Fibroblast of skin of back (primary cell): ENCODE measurements around the gene MBOAT2.
"Not testable (repeated sequence)": the region's sequence is repeated elsewhere in the genome, so short reads cannot be mapped to it uniquely, and the experiment has no call there.

ENCODE experiments used
- DNase-seq: peaks from one replicate; pipeline ENCODE4 v3.0.0-alpha.2; 2013

MBOAT2 gene

DNA sequence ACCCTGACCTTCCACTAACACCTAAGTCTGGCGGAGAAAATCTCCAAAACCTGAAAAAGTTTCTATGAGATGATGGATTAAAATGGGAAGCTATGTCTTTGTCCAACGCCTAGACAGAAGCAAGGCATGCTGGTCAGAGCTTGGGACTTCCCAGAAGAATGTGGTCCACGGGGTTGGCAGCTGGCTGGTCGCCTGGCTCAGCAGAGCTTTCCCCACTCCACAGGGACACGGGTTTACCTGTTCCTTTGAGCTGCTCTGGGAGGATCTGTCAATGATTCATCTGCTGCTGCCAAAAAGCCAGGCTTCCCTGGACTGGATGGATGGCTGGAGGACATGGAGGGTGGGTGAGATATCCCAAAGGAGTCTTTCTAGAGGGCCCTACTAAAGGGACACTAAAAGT lies 10.8 kb downstream of the MBOAT2 start:
- DNase-seq = no peak

DNA sequence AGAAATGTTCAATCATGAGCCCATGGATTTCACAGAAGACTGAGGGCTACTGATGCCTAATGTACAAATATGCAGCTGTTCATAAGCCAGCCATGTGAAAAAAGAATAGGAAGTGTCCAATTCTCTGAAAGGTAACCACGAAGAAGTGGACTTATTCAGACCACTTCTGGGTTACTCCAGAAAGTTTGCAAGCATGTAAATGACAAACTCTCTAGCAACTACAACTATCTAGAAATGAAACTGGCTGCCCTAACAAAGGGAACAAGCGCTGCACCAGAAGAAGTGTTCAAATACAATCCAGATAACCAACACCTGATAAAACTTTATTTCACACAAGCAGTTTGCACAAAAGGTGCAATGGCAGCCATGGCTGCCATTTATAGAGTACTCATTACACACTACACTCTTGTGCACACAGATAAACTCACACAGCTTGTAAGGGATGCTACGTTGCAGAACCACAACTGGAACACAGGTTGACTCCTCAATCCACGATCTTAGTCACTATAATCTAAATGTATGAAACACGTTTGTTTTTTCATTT lies 13.9 kb downstream of the MBOAT2 start:
- no peak for DNase-seq

DNA sequence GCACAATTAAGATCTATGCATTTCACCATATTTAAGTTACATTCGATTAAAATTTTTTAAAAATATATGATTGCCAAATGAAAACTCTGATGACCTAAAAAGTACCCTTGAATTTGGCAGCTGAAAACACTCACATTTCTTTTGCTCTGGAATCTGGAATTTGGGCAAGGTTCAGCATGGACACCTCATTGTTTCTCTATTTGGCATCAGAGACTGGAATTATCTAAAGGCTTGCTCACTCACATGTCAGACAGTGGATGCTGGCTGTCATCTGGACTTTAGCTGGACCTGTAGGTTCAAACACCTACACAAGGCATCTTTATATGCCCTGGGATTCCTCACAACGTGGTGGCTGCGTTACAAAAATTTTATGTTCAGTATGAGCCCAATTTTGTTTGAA lies 16.1 kb downstream of the MBOAT2 start:
- peak; percentile 57 for DNase-seq

DNA sequence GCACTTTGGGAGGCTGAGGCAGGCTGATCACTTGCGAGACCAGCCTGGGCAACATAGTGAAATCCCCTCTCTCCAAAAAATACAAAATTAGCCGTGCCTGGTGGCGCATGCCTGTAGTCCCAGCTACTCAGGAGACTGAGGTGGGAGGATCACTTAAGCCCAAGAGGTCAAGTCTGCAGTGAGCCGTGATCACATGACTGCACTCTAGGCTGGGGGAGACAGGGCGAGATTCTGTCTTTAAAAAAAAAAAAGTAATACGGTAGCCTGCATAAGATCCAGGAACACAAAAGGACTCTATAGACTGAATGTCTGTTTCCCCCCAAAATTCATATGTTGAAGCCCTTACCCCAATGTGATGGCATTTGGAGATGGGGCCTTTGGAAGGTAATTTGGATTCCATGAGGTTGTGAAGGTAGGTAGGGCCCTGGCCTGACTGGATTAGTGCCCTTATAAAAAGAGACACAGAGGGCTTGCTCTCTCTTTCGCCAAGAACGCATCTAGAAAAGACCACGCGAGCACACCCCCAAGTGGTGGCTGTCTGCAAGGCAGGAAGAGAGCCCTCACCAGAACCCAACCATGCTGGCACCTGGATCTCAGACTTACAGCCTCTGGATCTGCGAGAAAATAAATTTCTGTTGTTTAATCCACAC lies 17.0 kb downstream of the MBOAT2 start:
- DNase-seq = peak; percentile 21

DNA sequence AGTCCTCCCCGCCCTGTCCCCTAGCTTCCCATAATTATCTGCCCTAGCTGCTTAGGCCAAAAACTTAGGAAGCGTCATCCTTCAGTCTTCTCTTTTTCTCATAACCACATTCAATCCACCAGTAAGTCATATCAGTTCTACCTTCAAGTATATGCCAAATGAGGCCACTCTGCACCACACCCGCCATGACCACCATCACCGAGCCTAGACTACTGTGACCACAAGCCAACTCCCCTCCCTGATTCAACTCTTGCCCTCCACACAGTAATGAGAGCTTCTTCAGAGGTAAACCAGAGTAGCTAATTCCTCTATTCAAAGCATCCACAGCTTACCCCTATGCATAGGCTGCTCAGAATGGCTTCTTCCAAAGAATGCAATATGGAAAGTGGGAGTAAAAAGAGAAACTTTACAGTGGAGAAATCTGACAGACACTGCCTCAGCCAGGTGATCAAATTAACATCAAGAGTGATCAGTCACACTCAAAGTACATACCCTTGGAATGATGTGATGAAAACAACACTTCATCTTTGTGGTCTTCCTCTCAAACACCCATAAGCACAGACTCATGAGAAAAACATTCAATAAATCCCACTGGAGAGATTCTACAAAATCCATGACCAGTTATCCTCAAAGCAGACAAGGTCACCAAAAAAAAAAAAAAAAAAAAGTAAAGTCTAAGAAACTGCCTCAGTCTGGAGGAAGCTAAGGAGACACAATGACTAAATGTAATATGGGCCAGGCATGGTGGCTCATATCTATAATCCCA lies 17.7 kb downstream of the MBOAT2 start:
- DNase-seq = peak; percentile 88

DNA sequence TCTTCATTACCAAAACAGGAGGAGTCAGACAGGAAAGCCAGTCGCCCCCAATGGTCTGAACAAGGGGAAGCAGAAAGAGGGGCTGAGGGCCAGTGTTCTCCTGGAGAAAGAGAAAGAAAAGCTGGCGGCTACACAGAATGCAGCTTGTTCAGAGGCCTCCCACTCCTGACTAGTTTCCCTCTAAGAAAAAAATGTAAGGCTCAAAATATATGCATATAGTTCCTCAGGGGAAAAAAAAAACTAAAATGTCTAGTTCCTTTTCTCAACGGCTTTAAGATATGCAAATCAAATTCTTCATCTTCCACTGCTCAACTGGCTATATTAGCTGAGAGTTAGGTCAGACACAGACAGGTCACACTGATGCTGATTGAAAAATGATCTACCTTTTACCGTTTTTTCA lies 18.6 kb downstream of the MBOAT2 start:
- peak; percentile 19 for DNase-seq

DNA sequence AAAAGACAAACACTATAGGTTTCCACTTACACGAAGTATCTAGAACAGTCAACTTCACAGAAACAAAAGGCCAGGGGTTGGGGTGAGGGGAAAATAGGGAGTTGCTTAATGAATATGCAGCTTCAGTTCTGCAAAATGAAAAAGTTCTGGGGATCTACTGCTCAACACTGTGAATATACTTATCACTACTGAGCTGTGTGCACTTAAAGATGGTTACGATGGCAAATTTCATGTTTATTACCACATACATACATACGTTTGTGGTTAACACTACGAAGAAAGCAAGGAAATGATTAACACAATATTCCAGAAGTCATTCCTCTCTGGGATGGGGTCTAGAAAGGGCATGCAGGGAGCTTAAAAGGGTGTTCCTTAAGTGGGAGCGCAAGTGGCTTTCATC lies 19.3 kb downstream of the MBOAT2 start:
- peak; percentile 46 for DNase-seq

DNA sequence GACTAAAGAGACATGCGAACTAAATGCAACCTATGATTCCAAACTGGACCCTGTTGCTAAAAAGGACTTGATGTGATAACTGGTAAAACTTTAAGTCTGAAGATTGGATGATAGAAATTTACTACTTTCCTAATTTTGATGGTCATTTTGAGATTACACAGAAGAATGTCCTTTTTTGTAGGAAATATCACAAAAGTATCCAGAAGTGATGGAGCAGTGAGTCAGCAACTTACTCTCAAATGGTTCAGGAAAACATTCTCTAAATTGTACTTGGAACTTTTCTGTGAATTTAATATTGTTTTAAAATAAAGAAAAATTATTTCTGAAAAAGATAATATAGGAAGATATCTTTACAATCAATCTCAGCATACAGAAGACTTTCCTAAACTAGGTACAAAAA lies 19.9 kb downstream of the MBOAT2 start:
- DNase-seq = peak; percentile 16

DNA sequence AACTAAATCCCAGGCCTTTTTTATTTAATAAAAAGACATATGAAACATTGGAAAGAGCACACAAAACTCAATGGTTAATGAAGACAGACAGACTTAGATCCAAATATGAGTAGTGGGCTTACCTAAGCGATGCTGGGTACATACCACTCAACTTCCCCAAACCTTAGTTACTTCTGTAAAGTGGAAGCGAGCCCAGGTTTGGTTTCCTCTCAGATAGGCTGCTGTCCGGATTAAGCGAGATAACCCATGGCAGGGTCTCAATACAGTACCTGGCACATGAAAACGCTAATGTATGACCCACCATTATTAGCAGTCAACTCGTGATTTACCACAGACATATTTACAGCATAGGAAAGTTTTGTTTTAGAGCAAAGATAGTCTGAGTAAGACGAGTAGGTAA lies 21.6 kb downstream of the MBOAT2 start:
- DNase-seq = no peak

DNA sequence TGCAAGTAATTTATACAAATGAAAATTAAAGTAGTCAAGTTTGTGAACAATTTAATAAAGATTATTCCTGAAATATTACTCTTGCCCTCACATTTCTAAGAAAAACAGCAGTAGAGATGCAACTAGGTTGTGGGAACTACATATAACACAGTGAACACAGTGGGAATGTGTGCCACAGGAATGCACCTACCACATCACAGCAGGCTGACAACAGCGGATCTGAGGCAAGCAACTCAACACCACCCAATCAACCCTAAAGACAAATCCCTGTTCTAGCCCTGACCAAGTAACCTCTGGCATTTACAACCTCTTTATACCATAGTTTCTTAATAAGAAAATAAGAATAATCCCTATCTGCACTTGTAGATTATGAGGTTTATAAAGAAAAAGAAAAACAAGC lies 23.4 kb downstream of the MBOAT2 start:
- peak; percentile 73 for DNase-seq

DNA sequence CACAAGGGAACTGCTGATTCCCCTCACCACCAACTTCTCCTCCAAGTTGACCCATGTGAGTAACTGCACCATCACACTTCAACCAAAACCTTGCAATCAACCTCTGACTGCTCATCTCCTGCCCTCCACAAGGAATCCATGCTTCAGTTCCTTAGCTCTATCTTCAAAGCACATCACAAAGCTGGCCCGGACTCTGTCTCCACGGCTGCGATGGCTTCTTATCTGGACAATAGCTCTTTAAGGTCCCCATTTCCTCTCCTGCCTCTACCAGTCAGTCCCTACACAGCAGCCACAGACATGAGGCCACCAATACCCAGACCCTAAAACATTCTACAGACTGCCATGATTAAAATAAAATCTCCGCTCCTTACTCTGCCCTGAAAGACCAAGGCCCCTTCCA lies 25.7 kb downstream of the MBOAT2 start:
- DNase-seq = no peak

DNA sequence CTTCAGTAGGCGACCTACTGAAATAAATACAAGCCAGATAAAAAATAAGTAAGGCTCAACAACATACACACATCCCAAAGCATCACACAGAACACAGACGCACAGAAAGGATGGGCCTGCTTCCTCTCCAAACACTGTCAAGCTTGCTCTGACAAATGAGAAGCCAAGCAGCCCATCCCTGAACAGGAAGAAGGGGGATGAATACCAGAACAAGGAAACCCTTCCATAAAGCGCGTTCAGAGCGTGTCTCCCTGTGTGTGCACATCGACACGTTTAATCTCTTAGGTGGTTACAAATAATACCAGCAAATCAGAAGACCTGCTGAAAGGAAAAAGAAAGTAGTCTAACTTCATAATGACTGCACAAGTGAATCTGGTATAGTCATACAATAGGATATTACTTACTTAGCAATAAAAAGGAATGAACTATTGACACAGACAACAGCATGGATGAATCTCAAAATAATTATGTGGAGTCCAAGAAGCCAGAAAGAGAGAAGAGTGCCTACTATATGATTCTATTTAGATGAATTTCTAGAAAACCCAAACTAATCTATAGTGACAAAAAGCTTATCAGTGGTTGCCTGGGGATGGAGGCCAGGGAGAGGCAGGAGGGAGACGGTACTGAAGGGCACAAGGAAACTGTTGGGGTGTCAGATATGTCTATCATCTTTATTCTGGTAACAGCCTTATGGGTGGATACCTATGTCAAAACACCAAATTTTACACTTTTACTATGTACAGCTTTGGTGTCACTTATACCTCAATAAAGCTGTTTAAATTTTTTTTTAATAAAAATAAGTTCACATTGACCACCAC lies 26.8 kb downstream of the MBOAT2 start:
- DNase-seq = peak; percentile 26

DNA sequence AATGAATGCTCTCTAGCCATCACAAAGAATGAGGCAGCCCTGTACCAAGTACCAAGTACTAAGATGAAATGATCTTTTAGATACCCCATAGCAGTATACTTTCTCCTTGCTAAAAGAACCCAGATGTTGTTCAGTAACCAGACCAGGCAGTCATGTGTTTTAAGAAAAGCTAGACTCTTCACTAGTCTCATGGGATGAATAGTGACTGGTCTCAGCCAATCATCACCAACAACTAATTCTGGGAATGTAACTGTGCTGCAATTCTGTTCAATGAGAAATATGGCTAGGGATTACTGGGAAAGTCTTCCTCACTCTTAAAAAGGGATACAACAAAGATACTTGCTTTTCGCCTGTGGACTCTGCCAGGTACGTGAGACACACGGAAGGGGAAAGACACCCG lies 29.5 kb downstream of the MBOAT2 start:
- DNase-seq = no peak

DNA sequence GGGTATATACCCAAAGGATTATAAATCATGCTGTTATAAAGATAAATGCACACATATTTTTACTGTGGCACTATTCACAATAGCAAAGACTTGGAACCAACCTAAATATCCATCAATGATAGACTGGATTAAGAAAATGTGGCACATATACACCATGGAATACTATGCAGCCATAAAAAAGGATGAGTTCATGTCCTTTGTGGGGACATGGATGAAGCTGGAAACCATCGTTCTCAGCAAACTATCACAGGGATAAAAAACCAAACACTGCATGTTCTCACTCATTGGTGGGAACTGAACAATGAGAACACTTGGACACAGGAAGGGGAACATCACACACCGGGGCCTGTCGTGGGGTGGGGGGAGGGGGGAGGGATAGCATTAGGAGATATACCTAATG lies 30.5 kb downstream of the MBOAT2 start:
- DNase-seq = not testable (repeated sequence)

DNA sequence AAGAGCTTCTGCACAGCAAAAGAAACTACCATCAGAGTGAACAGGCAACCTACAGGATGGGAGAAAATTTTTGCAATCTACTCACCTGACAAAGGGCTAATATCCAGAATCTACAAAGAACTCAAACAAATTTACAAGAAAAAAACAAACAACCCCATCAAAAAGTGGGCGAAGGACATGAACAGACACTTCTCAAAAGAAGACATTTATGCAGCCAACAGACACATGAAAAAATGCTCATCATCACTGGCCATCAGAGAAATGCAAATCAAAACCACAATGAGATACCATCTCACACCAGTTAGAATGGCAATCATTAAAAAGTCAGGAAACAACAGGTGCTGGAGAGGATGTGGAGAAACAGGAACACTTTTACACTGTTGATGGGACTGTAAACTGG lies 30.9 kb downstream of the MBOAT2 start:
- not testable (repeated sequence) for DNase-seq

DNA sequence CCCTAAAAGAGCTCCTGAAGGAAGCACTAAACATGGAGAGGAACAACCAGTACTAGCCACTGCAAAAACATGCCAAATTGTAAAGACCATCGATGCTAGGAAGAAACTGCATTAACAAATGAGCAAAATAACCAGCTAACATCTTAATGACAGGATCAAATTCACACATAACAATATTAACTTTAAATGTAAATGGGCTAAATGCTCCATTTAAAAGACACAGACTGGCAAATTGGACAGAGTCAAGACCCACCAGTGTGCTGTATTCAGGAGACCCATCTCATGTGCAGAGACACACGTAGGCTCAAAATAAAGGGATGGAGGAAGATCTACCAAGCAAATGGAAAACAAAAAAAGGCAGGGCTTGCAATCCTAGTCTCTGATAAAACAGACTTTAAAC lies 34.1 kb downstream of the MBOAT2 start:
- not testable (repeated sequence) for DNase-seq

DNA sequence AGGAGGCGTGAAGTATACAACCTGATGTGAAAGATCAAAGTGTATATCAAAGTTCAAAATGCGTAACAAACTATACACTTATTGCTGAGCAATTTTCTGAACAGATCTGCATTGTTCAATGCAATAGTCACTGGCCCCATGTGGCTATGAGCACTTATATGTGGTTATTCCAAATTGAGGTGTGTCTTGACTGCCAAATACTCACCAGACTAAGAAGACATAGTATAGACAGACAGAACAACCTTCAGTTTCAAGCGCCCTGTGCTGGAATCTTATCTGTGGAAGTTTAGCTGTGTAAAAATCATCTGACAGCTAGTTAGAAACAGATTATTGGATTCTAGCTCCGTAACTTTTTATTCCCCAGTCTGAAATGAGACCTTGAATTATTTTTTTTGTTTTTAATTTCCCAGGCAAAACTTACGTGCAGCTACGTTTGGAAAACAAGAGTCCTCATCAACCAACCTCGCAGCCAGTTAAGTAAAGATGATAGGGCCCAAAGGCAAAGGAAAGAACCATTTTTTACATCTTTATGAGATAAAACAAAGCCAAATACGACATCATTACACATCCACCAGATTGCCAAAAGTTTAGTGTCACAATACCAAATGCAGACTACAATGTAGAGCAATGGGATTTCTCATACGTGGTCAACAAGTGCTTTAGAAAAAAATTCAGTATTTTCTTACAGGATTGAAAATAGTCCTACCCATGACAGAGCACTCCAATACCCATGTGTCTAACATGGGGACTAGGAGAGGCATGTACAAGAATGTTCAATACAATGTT lies 37.2 kb downstream of the MBOAT2 start:
- DNase-seq = peak; percentile 31

DNA sequence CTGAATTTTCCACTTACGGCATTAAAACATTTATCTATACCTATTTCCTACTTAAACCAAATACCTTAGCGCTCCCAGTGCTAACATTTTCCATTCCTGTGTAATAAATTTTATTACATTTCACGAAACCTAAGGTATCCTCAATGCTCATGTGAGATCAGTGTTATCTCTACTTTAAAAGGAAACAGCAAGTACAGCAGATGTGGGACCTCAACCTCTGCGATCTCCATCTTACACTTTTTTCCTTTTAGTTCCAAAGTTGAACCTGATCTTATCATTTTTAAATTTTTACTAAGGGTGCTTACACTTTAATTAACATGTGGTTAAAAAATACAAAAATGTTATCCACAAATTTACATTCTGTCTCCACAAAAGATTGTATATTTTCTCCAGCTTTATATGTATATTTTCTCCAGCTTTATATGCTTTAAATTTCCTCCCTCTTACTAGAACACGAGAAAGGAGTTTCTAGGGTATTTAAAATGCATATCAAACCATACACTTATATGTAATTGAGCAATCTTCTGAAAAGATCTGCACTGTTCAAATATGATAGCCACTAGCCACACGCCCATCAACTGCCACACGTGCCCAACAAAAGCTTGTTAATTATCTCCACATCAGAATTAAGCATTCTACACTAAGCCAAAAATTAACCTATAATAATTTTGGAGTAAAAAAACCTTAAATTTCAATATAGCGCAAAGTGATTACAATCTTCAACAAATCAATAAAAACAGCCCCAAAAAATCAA lies 38.1 kb downstream of the MBOAT2 start:
- DNase-seq = no peak

DNA sequence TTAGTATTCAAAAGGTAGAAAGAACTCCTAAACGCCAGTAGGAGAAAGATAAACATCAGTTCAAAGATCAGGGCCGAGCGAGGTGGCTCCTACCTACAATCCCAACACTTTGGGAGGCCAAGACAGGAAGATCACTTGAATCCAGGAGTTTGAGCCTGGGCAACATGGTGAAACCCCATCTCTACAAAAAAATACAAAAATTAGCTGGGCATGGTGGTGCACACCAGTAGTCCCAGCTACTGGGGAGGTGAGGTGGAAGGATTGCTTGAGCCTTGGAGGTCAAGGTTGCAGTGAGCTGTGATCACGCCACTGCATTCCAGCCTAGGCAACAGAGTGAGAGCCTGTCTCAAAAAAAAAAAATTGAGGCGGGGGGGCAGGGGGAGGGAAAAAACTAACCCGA lies 40.6 kb downstream of the MBOAT2 start:
- no peak for DNase-seq

DNA sequence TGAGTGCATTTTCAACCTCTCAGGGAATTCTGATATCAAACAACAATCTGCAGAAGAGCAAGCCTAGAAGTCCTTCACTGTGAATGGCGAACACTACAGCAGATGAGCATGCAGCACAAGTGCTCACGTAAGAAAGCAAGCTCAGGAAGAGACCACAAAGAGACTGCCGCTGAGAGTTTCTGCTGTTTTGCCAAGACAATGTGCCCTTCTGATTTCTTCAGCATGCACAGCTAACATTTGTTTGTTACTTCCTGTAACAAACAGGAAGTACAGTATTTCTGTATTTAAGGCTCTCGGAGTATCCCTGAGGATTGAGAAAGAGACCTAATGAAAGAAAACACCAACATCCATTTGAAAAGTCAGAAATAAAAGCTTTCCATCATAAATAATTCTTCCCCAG lies 45.9 kb downstream of the MBOAT2 start:
- no peak for DNase-seq

DNA sequence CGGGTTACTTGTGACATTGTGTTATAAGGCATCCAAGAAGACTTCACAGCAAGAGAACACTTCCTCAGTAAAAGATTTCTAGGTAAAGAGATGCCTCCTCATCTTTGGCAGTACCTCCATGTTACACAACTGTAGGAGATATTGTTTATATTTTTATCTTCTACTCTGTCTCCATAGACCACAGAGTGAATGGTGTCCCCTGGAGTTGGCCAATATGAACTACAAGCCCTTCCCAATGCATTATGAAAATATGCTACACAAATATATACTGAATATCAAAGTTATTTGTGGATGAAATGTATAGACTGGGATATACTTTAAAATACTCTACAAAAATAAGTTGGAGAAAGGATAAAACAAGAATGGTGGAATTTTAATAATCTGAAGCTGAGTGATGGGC lies 46.7 kb downstream of the MBOAT2 start:
- DNase-seq = no peak

DNA sequence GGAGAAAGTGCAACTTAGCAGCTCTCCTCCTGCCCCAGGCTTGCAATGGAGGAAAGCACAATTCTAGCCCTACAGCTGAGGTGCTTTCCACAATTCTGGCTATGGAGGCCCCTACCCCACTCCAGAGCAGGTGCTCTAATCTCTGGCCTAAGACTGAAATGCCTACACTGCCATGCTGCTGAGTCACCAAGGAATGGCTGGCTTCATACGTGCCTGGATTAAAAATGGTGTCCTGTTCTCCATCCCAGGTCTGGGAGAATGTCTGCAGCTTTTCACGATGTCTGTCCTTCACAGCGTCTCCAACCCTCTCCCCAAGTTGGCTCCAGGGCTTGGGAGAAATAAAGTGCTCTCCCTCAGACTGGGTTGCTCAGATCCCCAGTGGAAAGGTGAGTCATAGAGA lies 48.5 kb downstream of the MBOAT2 start:
- no peak for DNase-seq
